HG02571 (cell line): ENCODE results near the gene ME3.

Experiments
- ATAC-seq: cut with Tn5 transposase; IDR thresholded peaks from one replicate; pipeline ENCODE4 v1.9.1; 2021; ENCODE audit warnings: mild to moderate bottlenecking, moderate library complexity; ENCODE audit not compliant: unreplicated experiment

ME3 gene

DNA sequence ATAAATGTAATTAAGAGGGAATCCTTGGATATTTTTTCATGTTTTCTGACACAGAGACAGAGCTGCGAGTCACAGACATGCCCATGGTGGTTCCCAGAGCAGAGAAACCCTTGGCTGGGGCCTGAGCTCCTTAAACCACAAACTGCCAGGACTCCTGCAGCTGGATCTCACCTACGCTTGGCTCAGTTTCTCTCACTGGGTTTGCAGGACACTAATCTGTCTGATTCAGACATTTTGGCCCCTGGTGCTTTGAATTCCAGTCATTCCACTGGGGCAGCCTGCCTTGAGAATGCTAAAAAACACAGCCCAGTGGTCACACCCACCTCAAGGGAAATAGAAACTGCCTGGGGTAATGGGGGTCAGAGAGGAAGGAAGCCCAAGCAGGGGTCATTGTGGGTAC is 175.1 kb downstream of the ME3 start:
- no peak for ATAC-seq

DNA sequence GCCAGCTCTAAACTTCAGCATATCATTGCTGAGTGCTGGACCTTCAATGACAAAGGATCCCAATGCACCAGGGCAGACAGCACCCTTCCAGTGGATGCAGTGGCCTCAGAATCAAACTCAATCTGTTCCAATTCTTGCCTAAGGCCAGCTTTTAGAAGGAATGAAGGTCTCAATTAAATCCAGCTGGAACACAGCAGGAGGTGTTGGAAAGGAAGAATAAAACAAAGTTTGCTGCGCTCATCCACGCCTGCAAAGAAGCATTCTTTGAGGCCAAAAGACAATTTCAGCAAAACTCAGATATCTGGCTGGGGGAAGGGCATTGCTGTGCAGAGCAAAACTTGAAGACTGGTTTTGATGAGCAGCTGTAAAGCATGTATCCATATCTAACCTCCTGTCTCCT is 177.1 kb downstream of the ME3 start:
- ATAC-seq: no peak

DNA sequence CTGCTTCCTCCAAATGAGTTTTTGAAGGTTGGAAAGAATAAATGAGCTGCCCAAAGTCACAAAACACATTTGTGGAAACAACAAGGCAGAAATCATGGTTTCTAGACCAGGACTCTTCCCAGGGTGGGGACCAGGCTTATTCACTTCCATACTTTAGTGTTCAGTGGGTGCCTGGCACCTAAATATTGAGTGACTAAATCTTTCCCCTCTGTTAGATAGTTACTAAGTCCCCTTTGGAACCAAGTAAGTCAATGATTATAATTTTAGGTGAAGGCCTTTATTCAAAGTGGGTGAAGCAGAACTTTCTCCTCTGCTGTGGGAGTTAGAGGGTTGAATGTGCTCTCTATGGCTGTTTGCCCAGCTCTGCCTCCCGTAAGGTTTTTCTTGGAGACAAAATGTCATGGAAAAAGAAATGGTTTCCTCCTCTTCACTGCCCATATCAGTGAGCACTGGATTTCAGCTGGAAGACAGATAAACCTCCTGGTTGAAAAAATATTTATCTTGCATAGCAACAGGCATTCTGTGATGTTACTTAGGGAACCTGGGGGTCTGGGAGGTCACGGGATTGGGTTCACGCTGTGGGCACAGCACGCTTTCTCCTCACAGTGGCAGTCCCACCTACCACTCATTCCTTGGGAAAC is 179.9 kb downstream of the ME3 start:
- no peak for ATAC-seq

DNA sequence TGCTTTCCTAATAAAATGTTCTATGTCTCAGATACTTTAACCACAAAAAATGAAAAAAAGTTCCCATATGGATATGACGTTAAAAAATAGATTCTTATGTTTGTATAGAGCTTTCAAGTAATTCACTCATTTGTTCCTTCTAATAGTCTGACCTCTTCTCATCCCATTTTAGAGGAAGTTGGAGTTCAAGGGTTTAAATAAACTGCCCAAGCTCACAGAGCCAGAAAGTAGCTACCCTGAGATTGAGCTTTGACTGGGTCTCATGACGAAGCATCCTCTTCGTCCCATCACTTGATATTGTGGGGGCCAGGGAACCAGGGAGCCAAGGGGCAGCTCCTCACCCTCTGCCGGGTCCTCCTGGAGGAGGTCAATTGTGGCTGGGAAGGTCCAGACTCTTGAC is 181.4 kb downstream of the ME3 start:
- no peak for ATAC-seq

DNA sequence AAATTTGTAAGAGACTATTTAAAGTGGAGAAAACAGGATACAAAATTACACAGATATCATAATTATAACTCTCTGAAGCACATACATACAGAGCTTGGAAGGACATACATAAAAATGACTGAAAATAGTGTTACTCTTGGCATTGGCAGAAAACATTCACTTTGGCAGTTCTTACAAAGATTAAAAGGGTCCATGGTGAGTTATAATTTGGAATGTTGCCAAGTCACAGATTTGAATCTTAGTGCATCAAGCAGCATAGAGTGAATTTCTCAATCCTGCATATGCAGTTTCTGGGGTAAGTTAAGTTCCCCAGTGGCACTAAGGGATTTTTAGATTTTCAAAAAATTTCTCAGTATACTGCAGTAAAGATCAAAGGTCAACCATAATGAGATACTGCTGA is 181.8 kb downstream of the ME3 start:
- ATAC-seq: no peak

DNA sequence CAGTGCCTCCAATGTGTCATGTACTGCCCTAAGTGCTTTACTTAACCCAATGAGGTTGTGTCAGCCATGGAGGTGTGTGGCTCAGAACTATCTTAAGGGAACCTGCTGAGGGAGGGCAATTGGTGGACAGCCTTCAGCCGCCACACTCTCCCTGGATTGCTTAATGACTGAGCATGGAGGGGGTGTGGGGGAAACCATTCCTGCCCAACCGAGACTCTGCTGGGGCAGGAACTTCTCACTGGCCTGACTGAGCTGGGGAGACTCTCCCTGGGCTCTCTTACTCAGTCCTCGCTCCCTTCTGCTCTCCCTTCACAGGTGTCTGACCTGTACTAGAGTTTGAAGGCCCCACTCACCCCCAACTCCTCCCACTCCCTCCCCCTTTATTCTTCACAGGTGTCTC is 183.0 kb downstream of the ME3 start:
- ATAC-seq: no peak

DNA sequence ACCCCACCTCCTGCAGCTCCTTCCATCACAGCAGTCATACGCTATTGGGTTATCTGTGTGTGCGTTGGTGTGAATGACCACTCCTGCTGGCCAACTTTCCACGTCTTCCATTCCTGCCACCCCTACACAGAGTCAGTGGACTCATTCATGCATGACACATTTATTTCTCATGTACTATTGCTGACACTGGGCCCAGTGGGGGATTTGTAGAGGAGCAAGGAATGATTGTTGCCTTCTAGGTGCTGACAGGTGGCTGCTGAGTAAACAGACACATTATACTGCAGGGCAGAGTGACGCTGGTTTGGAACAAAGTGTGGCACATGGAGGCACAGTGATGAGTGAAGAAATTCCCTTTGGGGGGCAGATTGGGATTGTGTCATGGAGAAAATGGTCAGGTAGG is 183.9 kb downstream of the ME3 start:
- ATAC-seq: no peak

DNA sequence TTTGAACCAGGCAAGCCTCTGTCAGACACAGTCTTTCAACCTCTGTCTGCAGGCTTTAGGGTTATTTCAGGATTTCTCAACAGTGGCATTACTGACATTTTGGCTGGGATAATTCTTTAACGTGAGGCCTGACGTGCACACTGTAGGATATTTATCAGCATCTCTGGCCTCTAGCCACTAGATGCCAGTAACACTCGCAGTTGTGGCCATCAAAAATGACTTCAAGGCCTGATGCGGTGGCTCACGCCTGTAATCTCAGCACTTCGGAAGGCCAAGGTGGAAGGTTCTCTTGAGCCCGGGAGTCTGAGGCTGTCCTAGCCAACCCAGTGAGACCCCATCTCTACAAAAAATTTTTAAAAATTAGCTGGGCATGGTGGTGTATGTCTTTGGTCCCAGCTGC is 184.7 kb downstream of the ME3 start:
- ATAC-seq: no peak

DNA sequence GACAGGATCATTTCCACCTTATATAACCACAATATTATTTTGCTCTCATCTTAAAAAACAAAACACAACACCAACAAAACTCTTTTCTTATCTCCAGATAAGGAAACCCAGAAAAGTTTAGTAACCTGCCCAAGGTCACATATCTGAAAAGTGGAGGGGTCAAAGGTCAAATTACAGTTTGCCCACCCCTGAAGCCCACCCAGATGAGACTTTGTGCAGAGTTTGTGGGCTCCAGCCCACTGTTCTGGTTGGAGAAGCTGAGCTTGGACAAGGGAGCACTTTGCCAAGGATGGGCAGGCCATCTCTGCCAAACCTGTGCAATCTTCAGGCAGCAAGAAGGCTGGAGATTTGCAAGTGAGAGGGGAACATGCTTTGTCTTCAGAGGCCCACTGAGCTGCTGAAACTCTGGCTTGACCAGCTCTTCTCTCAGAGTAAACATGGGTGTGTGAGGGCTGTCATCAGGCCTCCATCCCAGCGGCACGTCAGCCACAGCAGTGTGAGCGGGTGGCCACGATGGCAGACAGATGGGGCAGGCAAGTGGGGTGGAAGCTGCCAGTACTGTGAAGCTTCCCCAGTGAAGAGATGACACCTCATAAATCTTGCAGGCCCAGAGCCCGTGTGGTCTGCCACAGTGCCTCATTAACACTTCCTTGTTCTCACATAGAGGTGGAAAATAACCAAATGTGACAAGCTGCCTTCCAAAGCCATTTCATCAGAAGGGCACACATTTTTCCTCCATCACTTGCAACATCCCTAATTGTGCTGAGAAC is 186.0 kb downstream of the ME3 start:
- ATAC-seq: no peak

DNA sequence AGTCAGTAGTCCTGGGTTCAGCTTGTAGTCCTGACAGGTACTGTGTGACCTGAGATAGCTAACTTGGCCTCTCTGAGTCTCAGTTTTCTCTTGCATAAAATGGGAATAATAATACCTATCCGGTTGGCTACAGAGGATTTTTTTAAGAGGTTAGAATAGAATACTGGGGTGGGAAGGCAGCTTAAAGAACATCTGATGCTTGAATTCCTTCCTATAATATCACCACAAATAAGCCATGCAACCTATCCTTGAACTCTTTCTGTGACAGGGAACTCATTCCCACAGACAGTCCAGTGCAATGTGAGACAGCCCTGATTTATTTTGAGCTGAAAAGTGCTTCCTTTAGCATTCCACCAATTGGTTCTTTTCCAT is 187.6 kb downstream of the ME3 start:
- ATAC-seq: no peak

DNA sequence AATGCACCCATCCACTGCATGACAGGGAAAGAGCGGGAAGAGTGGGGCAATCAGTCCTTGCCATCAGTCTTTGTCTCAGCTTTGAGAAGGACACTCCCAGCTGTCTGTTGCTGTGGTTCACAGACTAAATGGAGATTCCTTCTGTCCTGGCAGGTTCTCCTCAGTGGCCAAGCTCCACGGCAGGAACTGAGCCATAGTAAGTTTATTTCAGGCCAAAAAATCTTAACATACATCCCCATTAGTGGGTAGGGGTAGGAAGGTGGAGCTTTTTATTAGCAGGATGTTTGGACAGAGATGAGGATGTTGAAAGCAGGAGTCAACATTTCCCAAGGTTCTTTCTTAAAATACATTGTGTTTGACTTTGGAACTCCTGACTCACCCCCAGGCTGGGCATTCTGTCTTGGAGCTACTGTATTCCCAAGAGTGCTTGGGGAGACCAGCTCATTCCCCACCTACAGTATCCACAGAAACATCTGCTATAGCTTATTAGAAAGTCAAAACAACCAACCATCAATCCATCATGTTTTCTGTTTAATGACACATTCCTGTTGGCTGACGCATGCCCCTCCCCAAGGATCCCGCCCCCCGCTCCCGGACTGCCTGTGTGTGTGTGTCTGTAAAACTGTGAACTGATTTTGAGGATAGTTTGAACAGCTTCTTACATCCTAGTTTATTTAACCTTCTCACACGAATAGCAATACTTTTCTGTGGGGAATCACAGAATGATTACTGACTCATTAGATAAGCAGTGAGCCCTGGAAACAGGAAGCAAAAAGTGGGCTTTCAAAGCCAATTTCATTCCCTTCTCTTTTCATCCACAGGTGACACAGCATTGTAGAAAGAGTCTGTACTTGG is 188.2 kb downstream of the ME3 start:
- ATAC-seq: no peak

DNA sequence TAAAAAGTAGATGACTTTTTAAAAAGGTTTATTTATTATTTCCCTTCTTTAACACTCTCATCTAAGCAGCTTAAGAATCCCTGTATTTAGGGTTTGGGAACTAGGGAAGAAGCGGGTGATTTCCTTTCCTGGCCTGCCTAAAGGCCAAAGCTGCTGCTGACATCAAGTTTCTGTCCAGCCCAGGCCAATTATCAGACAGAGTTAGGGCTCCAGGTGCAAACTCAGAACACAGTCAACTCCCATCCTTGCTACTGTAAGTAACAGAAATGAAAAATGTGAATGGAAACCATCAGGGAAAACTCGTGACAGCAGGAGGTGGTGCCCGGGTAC is 188.8 kb downstream of the ME3 start:
- ATAC-seq: no peak

DNA sequence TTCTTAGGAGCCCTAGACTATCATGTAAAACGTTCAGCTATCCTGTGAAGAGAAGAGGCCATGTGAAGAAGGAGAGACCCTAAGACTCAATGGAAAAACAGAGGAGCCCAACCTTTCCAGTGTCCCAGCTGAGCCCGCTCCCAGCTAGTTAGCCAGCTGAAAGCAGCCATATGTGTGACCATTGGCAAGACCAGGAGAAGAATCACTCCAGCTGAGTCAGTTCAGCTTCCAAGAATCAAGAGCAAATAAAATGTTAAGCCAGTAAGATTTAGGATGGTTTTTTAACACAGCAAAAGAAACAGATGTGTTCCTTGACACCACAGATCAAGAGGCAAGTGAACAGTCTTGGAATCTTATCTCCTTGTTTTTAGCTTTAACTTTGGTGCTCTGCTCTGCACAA is 189.7 kb downstream of the ME3 start:
- ATAC-seq: no peak

DNA sequence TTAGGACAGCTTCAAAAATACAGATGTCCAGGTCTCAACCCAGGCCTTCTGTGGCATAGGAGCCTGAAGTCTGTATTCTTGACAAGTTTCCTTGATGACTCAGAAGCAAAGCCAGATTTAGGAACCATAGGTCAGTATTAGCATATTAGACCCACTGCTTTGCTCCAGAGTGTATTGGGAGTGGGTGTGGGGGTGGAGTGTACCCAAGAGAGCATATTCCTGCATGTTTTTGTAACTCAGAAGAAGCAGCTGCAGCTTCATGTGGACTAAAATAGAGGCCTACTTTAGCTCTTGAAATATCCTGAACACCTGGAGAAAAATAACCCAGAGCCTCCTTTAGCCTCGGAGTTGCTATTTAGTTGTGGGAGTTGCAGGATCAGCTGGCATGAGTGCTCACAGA is 191.0 kb downstream of the ME3 start:
- no peak for ATAC-seq

DNA sequence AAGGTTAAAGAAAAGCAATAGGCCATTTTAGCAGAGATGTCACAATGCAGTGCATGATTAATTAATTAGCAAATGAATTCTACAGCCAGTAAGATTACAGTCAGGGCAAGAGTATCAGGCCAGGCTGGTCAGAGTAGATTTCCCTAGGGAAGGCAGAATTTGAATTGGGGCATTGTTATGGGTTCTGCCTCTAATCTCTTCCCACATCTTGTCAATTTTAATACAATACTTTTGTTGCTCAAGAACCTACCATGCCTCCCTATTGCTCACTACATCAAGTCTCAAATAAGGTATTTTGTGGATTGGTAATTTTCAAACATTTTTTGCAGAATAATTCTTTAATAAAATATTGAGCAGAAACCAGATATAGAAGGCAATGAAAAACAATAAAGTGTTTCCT is 194.1 kb downstream of the ME3 start:
- no peak for ATAC-seq

DNA sequence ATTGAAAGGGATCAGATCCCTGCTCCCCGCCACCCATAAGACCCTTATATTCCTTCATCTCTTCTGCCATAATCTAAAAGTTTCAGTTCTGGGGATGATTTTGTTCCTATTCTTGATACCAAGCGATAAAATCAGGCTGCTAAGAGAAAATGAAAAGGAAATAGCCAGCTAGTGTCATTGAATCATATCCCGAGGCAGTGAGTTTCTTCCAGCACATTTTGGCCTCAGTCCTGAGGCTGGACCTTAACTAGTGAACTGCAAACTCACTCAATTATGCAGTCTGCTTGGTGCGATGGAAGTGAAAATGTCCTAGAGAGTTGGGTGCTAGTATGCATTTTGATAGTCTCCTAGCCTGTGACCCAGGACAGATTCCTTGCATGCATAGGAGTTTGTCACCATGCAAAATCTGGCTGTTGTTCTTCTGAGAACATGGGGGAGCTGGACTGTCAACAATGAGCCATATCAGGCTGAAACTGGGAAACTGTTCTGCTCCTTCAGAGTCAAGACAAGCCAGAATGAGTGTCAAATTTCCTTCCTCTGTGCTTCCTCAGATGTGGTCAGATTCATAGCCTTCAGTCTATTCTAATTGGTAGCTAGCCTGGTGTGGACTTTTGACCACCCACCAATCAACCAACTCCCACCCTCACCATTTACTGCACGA is 194.8 kb downstream of the ME3 start:
- no peak for ATAC-seq

DNA sequence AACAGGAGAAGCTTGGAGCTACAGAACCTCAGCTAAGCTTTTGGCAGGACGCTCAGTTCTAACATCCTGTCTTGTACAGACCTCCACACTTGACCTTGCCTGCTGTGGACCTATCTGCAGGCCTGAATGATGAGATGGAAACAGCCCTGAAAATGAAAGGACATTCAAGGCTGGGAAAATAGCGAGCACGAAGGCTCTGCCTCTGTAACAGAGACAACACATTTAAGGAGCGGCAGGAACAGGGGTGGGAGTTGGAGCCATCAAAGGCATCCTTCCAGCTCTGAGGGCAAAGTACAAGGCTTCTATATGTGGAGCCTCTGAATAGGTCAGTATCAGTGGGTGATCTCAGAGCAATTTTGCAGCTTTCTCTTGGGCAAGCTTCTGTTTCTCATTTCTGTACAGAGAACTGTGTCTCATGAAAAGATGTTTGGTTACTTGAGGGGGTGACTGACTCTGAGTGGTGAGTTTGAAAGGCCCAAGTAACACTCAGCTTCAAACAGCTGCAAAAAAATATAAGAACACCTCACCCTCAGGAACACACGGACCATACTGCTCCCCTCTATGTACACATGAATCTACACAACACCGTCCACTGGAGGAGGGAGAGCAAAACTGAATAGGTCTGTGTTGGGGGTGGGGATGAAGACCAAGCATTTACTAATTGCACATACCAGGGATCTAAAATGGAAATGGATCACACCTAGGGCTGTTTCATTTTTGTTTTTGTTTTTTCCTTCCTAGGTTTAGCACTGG is 196.1 kb downstream of the ME3 start:
- no peak for ATAC-seq

DNA sequence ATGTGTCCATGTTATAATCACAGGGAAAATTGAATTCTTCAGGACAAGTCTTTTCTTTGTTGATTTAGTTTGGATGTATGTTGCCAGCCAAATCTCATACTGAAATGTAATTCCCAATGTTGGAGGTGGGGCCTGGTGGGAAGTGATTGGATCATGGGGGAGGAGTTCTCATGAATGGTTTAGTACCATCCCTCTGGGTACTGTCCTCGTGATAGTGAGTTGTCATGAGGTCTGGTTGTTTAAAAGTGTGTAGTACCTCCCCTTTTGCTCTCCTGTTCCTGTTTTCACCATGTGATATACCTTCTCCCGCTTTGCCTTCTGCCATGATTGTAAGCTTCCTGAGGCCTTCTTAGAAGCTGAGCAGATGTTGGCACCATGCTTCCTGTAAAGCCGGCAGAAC is 197.4 kb downstream of the ME3 start:
- ATAC-seq: no peak

DNA sequence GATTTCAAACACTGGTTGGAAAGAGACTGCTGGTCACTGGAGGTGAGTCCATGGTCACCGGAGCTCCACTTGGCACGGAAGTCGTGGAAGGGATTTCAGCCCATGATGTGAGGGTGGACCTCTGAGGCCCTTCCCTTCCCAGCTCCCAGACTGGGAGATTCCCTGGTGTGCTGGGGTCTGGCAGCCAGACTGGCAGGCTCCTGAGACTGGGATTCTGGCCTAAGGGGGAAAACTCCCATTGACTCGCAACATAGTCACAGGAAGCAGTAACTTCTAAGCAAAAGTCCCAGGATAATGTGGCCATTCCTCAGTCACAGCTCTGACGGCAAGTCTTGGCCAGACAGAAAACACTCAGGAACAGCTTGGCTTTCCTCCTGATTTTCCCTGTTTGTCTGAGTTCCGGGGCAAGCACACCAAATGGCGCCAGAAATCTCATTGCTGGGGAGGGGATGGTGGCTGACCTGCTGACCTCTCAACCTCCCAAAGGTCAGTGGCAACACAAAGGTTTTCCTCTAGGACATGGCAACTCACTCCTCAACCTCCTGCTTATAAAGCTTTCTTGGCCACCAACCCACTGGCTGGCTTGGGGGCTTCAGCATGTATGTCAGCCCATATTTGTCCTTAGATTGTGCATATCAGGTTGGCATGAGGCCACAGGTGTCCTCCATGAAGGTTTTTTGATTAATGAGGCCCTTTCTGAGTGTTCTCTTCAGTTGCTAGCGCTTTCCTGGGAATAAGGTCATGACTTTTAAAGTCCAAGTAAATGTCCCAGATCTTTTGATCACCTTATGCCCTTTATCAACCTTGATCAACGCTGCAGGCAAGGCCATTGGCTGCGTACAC is 198.2 kb downstream of the ME3 start:
- no peak for ATAC-seq
